NAMALWA (cell line): Measurements from ENCODE around the gene PTN.

Experiments used
- DNase-seq: peaks from one replicate; pipeline ENCODE4 v3.0.0-alpha.2; 2015; ENCODE audit warnings: low spot score

PTN gene

GRCh38 chr7:137343281-137343841 is at the start of gene PTN:
Gene PTN, minus strand, starts transcription at chr7:137343733. Its CDS starts 88,760 bp downstream, at chr7:137254973.
- DNase-seq = no peak

- DNase-seq = no peak
Observed at GRCh38 chr7:137390076-137390475, 46.5 kb upstream of the PTN start.

- no peak for DNase-seq
Observed at GRCh38 chr7:137388916-137389315, 45.4 kb upstream of the PTN start.

GRCh38 chr7:137386966-137387365 is 43.4 kb upstream of the PTN start:
- no peak for DNase-seq

- no peak for DNase-seq
Observed at GRCh38 chr7:137381045-137381444, 37.5 kb upstream of the PTN start.

GRCh38 chr7:137373507-137373906 is 30.0 kb upstream of the PTN start:
- DNase-seq = no peak

- no peak for DNase-seq
Observed at GRCh38 chr7:137371616-137372015, 28.1 kb upstream of the PTN start.

GRCh38 chr7:137366995-137367394 is 23.5 kb upstream of the PTN start:
- no peak for DNase-seq

- DNase-seq = no peak
Observed at GRCh38 chr7:137363683-137364082, 20.1 kb upstream of the PTN start.

- DNase-seq = no peak
Observed at GRCh38 chr7:137360087-137360679, 16.6 kb upstream of the PTN start.

GRCh38 chr7:137354961-137355360 is 11.4 kb upstream of the PTN start:
- no peak for DNase-seq

- DNase-seq = no peak
Observed at GRCh38 chr7:137354396-137354795, 10.9 kb upstream of the PTN start.

GRCh38 chr7:137351941-137352340 is 8.4 kb upstream of the PTN start:
- no peak for DNase-seq

- DNase-seq = no peak
Observed at GRCh38 chr7:137345799-137346449, 2.4 kb upstream of the PTN start.

GRCh38 chr7:137342828-137343261 is 688 bp downstream of the PTN start:
- no peak for DNase-seq

- DNase-seq = no peak
Observed at GRCh38 chr7:137342265-137342664, 1.3 kb downstream of the PTN start.

- DNase-seq = peak; percentile 35
Observed at GRCh38 chr7:137337902-137338301, 5.6 kb downstream of the PTN start.

- DNase-seq = no peak
Observed at GRCh38 chr7:137335814-137336213, 7.7 kb downstream of the PTN start.

- DNase-seq = no peak
Observed at GRCh38 chr7:137331378-137331777, 12.2 kb downstream of the PTN start.

GRCh38 chr7:137329411-137329810 is 14.1 kb downstream of the PTN start:
- DNase-seq = no peak

GRCh38 chr7:137328373-137329120 is 15.0 kb downstream of the PTN start:
- DNase-seq = no peak

GRCh38 chr7:137325927-137326326 is 17.6 kb downstream of the PTN start:
- DNase-seq = no peak
